ENCODE results near the gene NELFCD.

- TF ChIP-seq, protein P1, sequence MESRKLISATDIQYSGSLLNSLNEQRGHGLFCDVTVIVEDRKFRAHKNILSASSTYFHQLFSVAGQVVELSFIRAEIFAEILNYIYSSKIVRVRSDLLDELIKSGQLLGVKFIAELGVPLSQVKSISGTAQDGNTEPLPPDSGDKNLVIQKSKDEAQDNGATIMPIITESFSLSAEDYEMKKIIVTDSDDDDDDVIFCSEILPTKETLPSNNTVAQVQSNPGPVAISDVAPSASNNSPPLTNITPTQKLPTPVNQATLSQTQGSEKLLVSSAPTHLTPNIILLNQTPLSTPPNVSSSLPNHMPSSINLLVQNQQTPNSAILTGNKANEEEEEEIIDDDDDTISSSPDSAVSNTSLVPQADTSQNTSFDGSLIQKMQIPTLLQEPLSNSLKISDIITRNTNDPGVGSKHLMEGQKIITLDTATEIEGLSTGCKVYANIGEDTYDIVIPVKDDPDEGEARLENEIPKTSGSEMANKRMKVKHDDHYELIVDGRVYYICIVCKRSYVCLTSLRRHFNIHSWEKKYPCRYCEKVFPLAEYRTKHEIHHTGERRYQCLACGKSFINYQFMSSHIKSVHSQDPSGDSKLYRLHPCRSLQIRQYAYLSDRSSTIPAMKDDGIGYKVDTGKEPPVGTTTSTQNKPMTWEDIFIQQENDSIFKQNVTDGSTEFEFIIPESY (IDR thresholded peaks at IDR 0.05), result no peak
- no peak for TF ChIP-seq CBFB (IDR thresholded peaks at IDR 0.05; ENCODE audit: low read depth)
- TF ChIP-seq, protein P2, sequence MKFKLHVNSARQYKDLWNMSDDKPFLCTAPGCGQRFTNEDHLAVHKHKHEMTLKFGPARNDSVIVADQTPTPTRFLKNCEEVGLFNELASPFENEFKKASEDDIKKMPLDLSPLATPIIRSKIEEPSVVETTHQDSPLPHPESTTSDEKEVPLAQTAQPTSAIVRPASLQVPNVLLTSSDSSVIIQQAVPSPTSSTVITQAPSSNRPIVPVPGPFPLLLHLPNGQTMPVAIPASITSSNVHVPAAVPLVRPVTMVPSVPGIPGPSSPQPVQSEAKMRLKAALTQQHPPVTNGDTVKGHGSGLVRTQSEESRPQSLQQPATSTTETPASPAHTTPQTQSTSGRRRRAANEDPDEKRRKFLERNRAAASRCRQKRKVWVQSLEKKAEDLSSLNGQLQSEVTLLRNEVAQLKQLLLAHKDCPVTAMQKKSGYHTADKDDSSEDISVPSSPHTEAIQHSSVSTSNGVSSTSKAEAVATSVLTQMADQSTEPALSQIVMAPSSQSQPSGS (IDR thresholded peaks at IDR 0.05; ENCODE audit: low read length), result no peak
- TF ChIP-seq, protein P3, sequence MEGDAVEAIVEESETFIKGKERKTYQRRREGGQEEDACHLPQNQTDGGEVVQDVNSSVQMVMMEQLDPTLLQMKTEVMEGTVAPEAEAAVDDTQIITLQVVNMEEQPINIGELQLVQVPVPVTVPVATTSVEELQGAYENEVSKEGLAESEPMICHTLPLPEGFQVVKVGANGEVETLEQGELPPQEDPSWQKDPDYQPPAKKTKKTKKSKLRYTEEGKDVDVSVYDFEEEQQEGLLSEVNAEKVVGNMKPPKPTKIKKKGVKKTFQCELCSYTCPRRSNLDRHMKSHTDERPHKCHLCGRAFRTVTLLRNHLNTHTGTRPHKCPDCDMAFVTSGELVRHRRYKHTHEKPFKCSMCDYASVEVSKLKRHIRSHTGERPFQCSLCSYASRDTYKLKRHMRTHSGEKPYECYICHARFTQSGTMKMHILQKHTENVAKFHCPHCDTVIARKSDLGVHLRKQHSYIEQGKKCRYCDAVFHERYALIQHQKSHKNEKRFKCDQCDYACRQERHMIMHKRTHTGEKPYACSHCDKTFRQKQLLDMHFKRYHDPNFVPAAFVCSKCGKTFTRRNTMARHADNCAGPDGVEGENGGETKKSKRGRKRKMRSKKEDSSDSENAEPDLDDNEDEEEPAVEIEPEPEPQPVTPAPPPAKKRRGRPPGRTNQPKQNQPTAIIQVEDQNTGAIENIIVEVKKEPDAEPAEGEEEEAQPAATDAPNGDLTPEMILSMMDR (IDR thresholded peaks at IDR 0.05 in 2 of 3, conservative IDR thresholded peaks at IDR 0.05 in 1 of 3; ENCODE audit: control insufficient read depth in 2 of 3, extremely low read depth in 1 of 3, insufficient read depth in 1 of 3, low read depth in 3 of 3, low read length in 3 of 3), result no peak
- TF ChIP-seq, protein P4, sequence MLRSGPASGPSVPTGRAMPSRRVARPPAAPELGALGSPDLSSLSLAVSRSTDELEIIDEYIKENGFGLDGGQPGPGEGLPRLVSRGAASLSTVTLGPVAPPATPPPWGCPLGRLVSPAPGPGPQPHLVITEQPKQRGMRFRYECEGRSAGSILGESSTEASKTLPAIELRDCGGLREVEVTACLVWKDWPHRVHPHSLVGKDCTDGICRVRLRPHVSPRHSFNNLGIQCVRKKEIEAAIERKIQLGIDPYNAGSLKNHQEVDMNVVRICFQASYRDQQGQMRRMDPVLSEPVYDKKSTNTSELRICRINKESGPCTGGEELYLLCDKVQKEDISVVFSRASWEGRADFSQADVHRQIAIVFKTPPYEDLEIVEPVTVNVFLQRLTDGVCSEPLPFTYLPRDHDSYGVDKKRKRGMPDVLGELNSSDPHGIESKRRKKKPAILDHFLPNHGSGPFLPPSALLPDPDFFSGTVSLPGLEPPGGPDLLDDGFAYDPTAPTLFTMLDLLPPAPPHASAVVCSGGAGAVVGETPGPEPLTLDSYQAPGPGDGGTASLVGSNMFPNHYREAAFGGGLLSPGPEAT (IDR thresholded peaks at IDR 0.05; ENCODE audit: low read depth), result no peak
- no peak for TF ChIP-seq SPI1 (IDR thresholded peaks at IDR 0.05; ENCODE audit: borderline replicate concordance, insufficient read depth, low read depth, low read length)
- TF ChIP-seq RAD21 (IDR thresholded peaks at IDR 0.05; ENCODE audit: insufficient read depth, low read depth, low read length), result no peak
These were observed 16.2 kb downstream of the NELFCD start for GRCh38 chr20:58997141-58997770.
